Heart left ventricle (tissue), 16 donors: ENCODE data around the gene SIGMAR1. TPM values are rescaled to one million over a fixed set of nuclear protein-coding genes. Genes with fewer than 3 reads are reported as not detected.

Source experiments
- ATAC-seq, 4 donors: fragments of 200-7000 bp; cut with Tn5 transposase; one replicate each; pipeline ENCODE4 v1.9.1; 2020 to 2022; ENCODE audit warnings: moderate library complexity in 4 of 4, mild to moderate bottlenecking in 3 of 4, moderate number of reproducible peaks in 1 of 4
- DNase-seq, 5 donors: peaks; one replicate each; pipeline ENCODE4 v3.0.0-alpha.2; 2020
- H3K27ac ChIP-seq, 12 donors: fragments of 200-600 bp; sonication (generic) in 4 of 12; one replicate each; pipeline versions ENCODE4 v1.5.0 to v1.8.0; 2016 to 2022; ENCODE audit warnings: mild to moderate bottlenecking in 2 of 12
- H3K27me3 ChIP-seq, 9 donors: fragments of 200-600 bp; sonication (generic) in 2 of 9; one replicate each; pipeline versions ENCODE4 v1.5.1 to v1.8.0; 2016 to 2022; ENCODE audit warnings: mild to moderate bottlenecking in 3 of 9
- H3K36me3 ChIP-seq, 9 donors: fragments of 200-600 bp; sonication (generic) in 2 of 9; one replicate each; pipeline versions ENCODE4 v1.5.0 to v1.8.0; 2018 to 2022; ENCODE audit warnings: mild to moderate bottlenecking in 2 of 9
- H3K4me1 ChIP-seq, 12 donors: fragments of 200-600 bp; sonication (generic) in 4 of 12; one replicate each; pipeline versions ENCODE4 v1.5.0 to v1.8.0; 2016 to 2022; ENCODE audit warnings: mild to moderate bottlenecking in 3 of 12
- H3K4me3 ChIP-seq, 12 donors: fragments of 200-600 bp; sonication (generic) in 4 of 12; one replicate each; pipeline versions ENCODE4 v1.5.0 to v1.8.0; 2017 to 2022; ENCODE audit warnings: mild to moderate bottlenecking in 9 of 12, moderate library complexity in 4 of 12
- H3K9me3 ChIP-seq, 12 donors: fragments of 200-600 bp; sonication (generic) in 4 of 12; one replicate each; pipeline versions ENCODE4 v1.5.0 to v1.8.0; 2016 to 2022; ENCODE audit warnings: mild to moderate bottlenecking in 1 of 12
- CTCF ChIP-seq, 12 donors: fragments of 200-600 bp; sonication (generic) in 4 of 12; IDR thresholded peaks; one replicate each; pipeline versions ENCODE4 v1.5.0 to v1.8.0; 2018 to 2022; ENCODE audit warnings: antibody characterized with exemption in 12 of 12, mild to moderate bottlenecking in 5 of 12
- POLR2A ChIP-seq, 2 donors: fragments of 450-650 bp; IDR thresholded peaks; one replicate each; pipeline ENCODE4 v1.6.1; 2017; ENCODE audit warnings: antibody characterized with exemption in 2 of 2, mild to moderate bottlenecking in 2 of 2, moderate library complexity in 2 of 2
- WGBS, 4 donors: extraction: QIAGEN DNeasy Blood & Tissue Kit in 2 of 4; methylation state at CpG; one replicate each; pipeline versions ENCODE4 v1.1.5 to v1.1.7; 2013 to 2018; 5-methylcytosine and 5-hydroxymethylcytosine counted together
- intact Hi-C, 10 donors: fragments of 100-400 bp; cut with DNase I; formaldehyde crosslinking; loops; one replicate each; pipeline versions ENCODE4 v1.11.1 to v1.14.2; 2022
- polyA plus RNA-seq, 2 donors: library from polyadenylated mRNA; stranded (reverse); fragments of 200-250 nt; gene quantifications; one replicate each; pipeline ENCODE4 v1.2.3, GENCODE V29; 2013
- total RNA-seq, 9 donors: library from RNA; depleted of rRNA in 2 of 9; stranded (reverse); fragments of >200 nt in 2 of 9; fragmentation: NEBNext Ultra II Directional in 3 of 9; extraction: Animal tissue kit (Norgen Biotek cat#: 25700) in 3 of 9; gene quantifications; one replicate each; pipeline versions ENCODE4 v1.1.0 to v1.2.4, GENCODE V29; 2016 to 2023
- donor health status: ischemic (EF 13 %, LVEDD 7.1; RV severe dilation, severe dysfunction).
- donor health status: healthy with polysubstance abuse.
- donor health status: DM: no; HTN: yes; CAD: no.
- donor health status: DM: no; HTN: no; CAD: no.
- donor health status: ischemic (EF 25% LVEDD 6.9; RV normal size, moderate dysfunction).
- donor health status: ischemic (EF 25% LVEDD 5.7; RV mildly dilated, moderate dysfunction).
- donor health status: healthy.
- donor health status: DM: yes; HTN: yes; CAD: no.
- donor health status: ischemic (EF 35%, LVEDD 5.7; RV mildly dilated, moderate dysfunction).
- donor health status: nonischemic (EF 11% LVEDD 7.7; RV severe dilation, severe dysfunction).
- donor health status: DM: yes; HTN: yes; CAD: no.
- donor health status: PGD.
- donor health status: ischemic (EF 29% LVEDD 5.4; RV normal size, mild dysfunction).
- donor health status: nonischemic (EF 23%, LVEDD 6.1; RV moderate dilation, normal function).

SIGMAR1 gene
- total and polyA plus RNA-seq, 11 donors, result 17.0 to 55.3 (median 24.9) TPM

- intact Hi-C loops, result loop anchor here (2.0 to 10.0 kb wide), 12 partner anchors 41 to 258 kb away; no protein-coding TSS in a partner anchor
- 1 to 3% (median 2%) methylated on average over 36 to 104 of the region's 104 CpGs for WGBS, 4 donors
- Histone ChIP-seq H3K36me3 (no peaks in the 10 kb centered on the region), H3K4me3 (peak within 1 kb of the TSS; percentile 17 to 63 (median 52)), H3K4me1 (peaks cover 0 to 52% (median 30%) of the 10 kb centered on the region in 12 donors), H3K9me3 (no peaks in the 10 kb centered on the region), H3K27me3 (peaks cover 8 to 92% (median 13%) of the 10 kb centered on the region in 9 donors), H3K27ac (peak within 1 kb of the TSS in 2 of 12 donors; percentile 29 to 34)
- no peak for TF ChIP-seq CTCF (IDR thresholded peaks at IDR 0.05)
- no peak for TF ChIP-seq POLR2A (IDR thresholded peaks at IDR 0.05)
- ATAC-seq (peak in 1 of 4 donors; percentile 13), DNase-seq (peak in 3 of 5 donors; percentile 37 to 58 (median 41))
Observed at GRCh38 chr9:34589636-34590380, 47.8 kb downstream of the SIGMAR1 start, which contains the start of gene CNTFR. CNTFR (minus strand) TSS chr9:34589724; CDS start chr9:34568981, 20,743 bp downstream.

- Histone ChIP-seq H3K9me3 (no peaks in the 10 kb centered on the region), H3K27me3 (peaks cover 8 to 90% (median 13%) of the 10 kb centered on the region in 9 donors), H3K4me1 (peaks cover 0 to 50% (median 28%) of the 10 kb centered on the region in 12 donors), H3K4me3 (peak overlapping the region in 10 of 12 donors; percentile 44 to 63 (median 53)), H3K27ac (no peak overlapping the region), H3K36me3 (no peaks in the 10 kb centered on the region)
- ATAC-seq, result no peak
- TF ChIP-seq POLR2A (IDR thresholded peaks at IDR 0.05), result no peak
- TF ChIP-seq CTCF (IDR thresholded peaks at IDR 0.05), result no peak
- intact Hi-C loops, result no loop called here
- 2 to 3% (median 3%) methylated on average over 46 to 86 of the region's 86 CpGs for whole genome bisulfite sequencing, 4 donors
- DNase-seq, result no peak
Observed at GRCh38 chr9:34588671-34589635, 48.6 kb downstream of the SIGMAR1 start.

GRCh38 chr9:34587271-34587670 lies 50.3 kb downstream of the SIGMAR1 start:
- 65 to 100% (median 77%) methylated on average over 1 to 2 of the region's 2 CpGs for WGBS, 4 donors
- DNase-seq (no peak), ATAC-seq (no peak)
- H3K27me3 ChIP-seq, result peaks cover 8 to 77% (median 13%) of the 10 kb centered on the region in 9 donors
- TF ChIP-seq CTCF (IDR thresholded peaks at IDR 0.05) (no peak), POLR2A (IDR thresholded peaks at IDR 0.05) (no peak)
- no peaks in the 10 kb centered on the region for H3K9me3 ChIP-seq
- no peaks in the 10 kb centered on the region for H3K36me3 ChIP-seq
- intact Hi-C loops, result no loop called here
- H3K27ac ChIP-seq, result no peak overlapping the region
- H3K4me1 ChIP-seq, result peaks cover 0 to 36% (median 18%) of the 10 kb centered on the region in 12 donors
- H3K4me3 ChIP-seq, result no peak overlapping the region
